GM10266 (cell line): ENCODE data around the gene COL21A1.

ENCODE experiments used
- DNase-seq: peaks from one replicate; pipeline ENCODE4 v3.0.0; 2012; ENCODE audit errors: extremely low spot score
- CTCF ChIP-seq: IDR thresholded peaks from 2 replicates; pipeline ENCODE4 v1.5.1; 2012; ENCODE audit warnings: mild to moderate bottlenecking, low read depth; ENCODE audit not compliant: control insufficient read depth, insufficient read depth; ENCODE audit errors: missing control alignments

COL21A1 gene

GRCh38 chr6:56235245-56235644 is 12.1 kb downstream of the COL21A1 start:
- no peak for DNase-seq
- no peak for TF ChIP-seq CTCF

GRCh38 chr6:56232436-56232835 is 14.9 kb downstream of the COL21A1 start:
- TF ChIP-seq CTCF = no peak
- DNase-seq = no peak

GRCh38 chr6:56231827-56232226 is 15.6 kb downstream of the COL21A1 start:
- DNase-seq = no peak
- TF ChIP-seq CTCF = no peak

- no peak for DNase-seq
- no peak for TF ChIP-seq CTCF
Observed at GRCh38 chr6:56230976-56231566, 16.3 kb downstream of the COL21A1 start.

GRCh38 chr6:56227071-56227879 is 20.1 kb downstream of the COL21A1 start:
- DNase-seq = no peak
- no peak for TF ChIP-seq CTCF

GRCh38 chr6:56223995-56224394 is 23.4 kb downstream of the COL21A1 start:
- DNase-seq = no peak
- TF ChIP-seq CTCF = no peak

- DNase-seq = no peak
- no peak for TF ChIP-seq CTCF
Observed at GRCh38 chr6:56222499-56222898, 24.9 kb downstream of the COL21A1 start.
